Measurements from ENCODE around the gene MAL.

- TF ChIP-seq, protein P1, sequence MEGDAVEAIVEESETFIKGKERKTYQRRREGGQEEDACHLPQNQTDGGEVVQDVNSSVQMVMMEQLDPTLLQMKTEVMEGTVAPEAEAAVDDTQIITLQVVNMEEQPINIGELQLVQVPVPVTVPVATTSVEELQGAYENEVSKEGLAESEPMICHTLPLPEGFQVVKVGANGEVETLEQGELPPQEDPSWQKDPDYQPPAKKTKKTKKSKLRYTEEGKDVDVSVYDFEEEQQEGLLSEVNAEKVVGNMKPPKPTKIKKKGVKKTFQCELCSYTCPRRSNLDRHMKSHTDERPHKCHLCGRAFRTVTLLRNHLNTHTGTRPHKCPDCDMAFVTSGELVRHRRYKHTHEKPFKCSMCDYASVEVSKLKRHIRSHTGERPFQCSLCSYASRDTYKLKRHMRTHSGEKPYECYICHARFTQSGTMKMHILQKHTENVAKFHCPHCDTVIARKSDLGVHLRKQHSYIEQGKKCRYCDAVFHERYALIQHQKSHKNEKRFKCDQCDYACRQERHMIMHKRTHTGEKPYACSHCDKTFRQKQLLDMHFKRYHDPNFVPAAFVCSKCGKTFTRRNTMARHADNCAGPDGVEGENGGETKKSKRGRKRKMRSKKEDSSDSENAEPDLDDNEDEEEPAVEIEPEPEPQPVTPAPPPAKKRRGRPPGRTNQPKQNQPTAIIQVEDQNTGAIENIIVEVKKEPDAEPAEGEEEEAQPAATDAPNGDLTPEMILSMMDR (IDR thresholded peaks at IDR 0.05) = no peak
- TF ChIP-seq EZH2 (IDR thresholded peaks at IDR 0.05) = no peak
- TF ChIP-seq EZH2phosphoT487 (IDR thresholded peaks at IDR 0.05) = no peak
Observed at GRCh38 chr2:95007822-95008221, 17.7 kb upstream of the MAL start.
